CD14-positive monocyte (primary cell): ENCODE data around the gene CEACAM4. TPM values are rescaled to one million over a fixed set of nuclear protein-coding genes. Genes with fewer than 3 reads are reported as not detected.
"Not testable (repeated sequence)": the region's sequence is repeated elsewhere in the genome, so short reads cannot be mapped to it uniquely, and the experiment has no call there.

ENCODE experiments used
- DNase-seq, 3 donors: peaks; one replicate each; pipeline ENCODE4 v3.0.0-alpha.2; 2011 to 2022
- H2AFZ ChIP-seq: 2 replicates; pipeline ENCODE4 v1.6.0; 2012; ENCODE audit warnings: mild to moderate bottlenecking, low read depth, low read length, inconsistent platforms; ENCODE audit not compliant: insufficient read depth, poor library complexity, severe bottlenecking
- H3K27ac ChIP-seq, 2 donors: 1 replicate in 1 of 2; 2 replicates in 1 of 2; pipeline ENCODE4 v1.5.1; 2012 to 2013; ENCODE audit warnings: low read length in 2 of 2, control low read depth in 1 of 2, inconsistent platforms in 1 of 2, low read depth in 1 of 2, mild to moderate bottlenecking in 1 of 2
- H3K27me3 ChIP-seq, 2 donors: one replicate each; pipeline versions ENCODE4 v1.6.0 to v1.6.1; 2011 to 2013; ENCODE audit warnings: low read length in 2 of 2; ENCODE audit not compliant: control insufficient read depth in 2 of 2, insufficient read depth in 2 of 2
- H3K36me3 ChIP-seq, 2 donors: replicated peaks in 1 of 2; 1 replicate in 1 of 2; 2 replicates in 1 of 2; pipeline versions ENCODE4 v1.5.1 to v1.6.1; 2012 to 2013; ENCODE audit warnings: low read length in 2 of 2, control low read depth in 1 of 2, inconsistent platforms in 1 of 2, mild to moderate bottlenecking in 1 of 2; ENCODE audit not compliant: insufficient read depth in 2 of 2, control insufficient read depth in 1 of 2
- H3K4me1 ChIP-seq, 2 donors: 1 replicate in 1 of 2; 2 replicates in 1 of 2; pipeline versions ENCODE4 v1.5.1 to v1.6.1; 2012 to 2013; ENCODE audit warnings: low read length in 2 of 2, control low read depth in 1 of 2, inconsistent platforms in 1 of 2, mild to moderate bottlenecking in 1 of 2, moderate library complexity in 1 of 2; ENCODE audit not compliant: insufficient read depth in 2 of 2, control insufficient read depth in 1 of 2
- H3K4me2 ChIP-seq: replicated peaks from 2 replicates; pipeline ENCODE3; 2012; ENCODE audit warnings: low read length, moderate library complexity, mild to moderate bottlenecking; ENCODE audit not compliant: poor library complexity, severe bottlenecking; ENCODE audit errors: extremely low read depth
- H3K4me3 ChIP-seq, 3 experiments: fragments of 200-600 bp in 1 of 3; sonication (generic) in 1 of 3; replicated peaks in 1 of 3; 1 replicate in 2 of 3; 2 replicates in 1 of 3; pipeline ENCODE4 v1.5.1; 2011 to 2013; ENCODE audit warnings: low read length in 3 of 3, mild to moderate bottlenecking in 3 of 3, control low read depth in 2 of 3, low read depth in 2 of 3, inconsistent platforms in 1 of 3, moderate library complexity in 1 of 3
- H3K79me2 ChIP-seq: 2 replicates; pipeline ENCODE4 v1.6.0; 2012; ENCODE audit warnings: mild to moderate bottlenecking, control low read depth, inconsistent platforms, low read length, moderate library complexity; ENCODE audit not compliant: insufficient read depth
- H3K9ac ChIP-seq: 2 replicates; pipeline ENCODE4 v1.6.0; 2017; ENCODE audit warnings: low read length, mild to moderate bottlenecking; ENCODE audit not compliant: insufficient read depth, poor library complexity, severe bottlenecking
- H3K9me3 ChIP-seq, 2 donors: replicated peaks in 1 of 2; 1 replicate in 1 of 2; 2 replicates in 1 of 2; pipeline versions ENCODE4 v1.5.1 to v1.6.1; 2012 to 2013; ENCODE audit warnings: low read length in 2 of 2, control low read depth in 1 of 2; ENCODE audit not compliant: control insufficient read depth in 1 of 2, insufficient read depth in 1 of 2
- H4K20me1 ChIP-seq: 2 replicates; pipeline ENCODE4 v1.6.0; 2012; ENCODE audit warnings: mild to moderate bottlenecking, low read length, control low read depth, moderate library complexity; ENCODE audit not compliant: insufficient read depth
- H3K27ac Mint-ChIP-seq, 7 donors: one replicate each; pipeline ENCODE4 v1.8.0; 2020; ENCODE audit warnings: mild to moderate bottlenecking in 7 of 7, mixed read lengths in 7 of 7, moderate library complexity in 6 of 7, inconsistent platforms in 2 of 7
- H3K27me3 Mint-ChIP-seq, 3 donors: one replicate each; pipeline ENCODE4 v1.8.0; 2021 to 2022; ENCODE audit warnings: low read depth in 3 of 3, mild to moderate bottlenecking in 3 of 3, mixed read lengths in 3 of 3, moderate library complexity in 3 of 3, inconsistent platforms in 1 of 3
- H3K36me3 Mint-ChIP-seq, 2 donors: one replicate each; pipeline ENCODE4 v1.8.0; 2020; ENCODE audit warnings: mixed read lengths in 2 of 2, inconsistent platforms in 1 of 2, mild to moderate bottlenecking in 1 of 2
- H3K4me1 Mint-ChIP-seq: one replicate; pipeline ENCODE4 v1.8.0; 2020; ENCODE audit warnings: mild to moderate bottlenecking, mixed read lengths
- H3K4me3 Mint-ChIP-seq, 2 donors: one replicate each; pipeline ENCODE4 v1.8.0; 2020; ENCODE audit warnings: mild to moderate bottlenecking in 2 of 2, mixed read lengths in 2 of 2, moderate library complexity in 1 of 2
- H3K9me3 Mint-ChIP-seq, 7 donors: one replicate each; pipeline ENCODE4 v1.8.0; 2020 to 2022; ENCODE audit warnings: mixed read lengths in 7 of 7, mild to moderate bottlenecking in 6 of 7, moderate library complexity in 6 of 7, inconsistent platforms in 2 of 7
- WGBS: methylation state at CpG from one replicate; pipeline ENCODE4 v1.1.5; 2013; ENCODE audit warnings: missing lambda C conversion rate; ENCODE audit not compliant: insufficient coverage; 5-methylcytosine and 5-hydroxymethylcytosine counted together
- intact Hi-C, 2 donors: fragments of 100-400 bp; cut with micrococcal nuclease; formaldehyde crosslinking; loops; one replicate each; pipeline versions ENCODE4 v1.15.0 to v1.15.1; 2023
- polyA plus RNA-seq, 3 donors: library from polyadenylated mRNA; depleted of rRNA in 1 of 3; unstranded in 2 of 3; stranded (reverse) in 1 of 3; fragments of 300-500 nt in 2 of 3; fragments of >200 nt in 1 of 3; fragmentation: Illumina TruSeq in 2 of 3; gene quantifications; 1 replicate in 2 of 3; 2 replicates in 1 of 3; pipeline ENCODE4 v1.2.3, GENCODE V29; 2012 to 2021
- TF ChIP-seq, protein P1 (sequence below): fragments of 200-600 bp; IDR thresholded peaks from one replicate; pipeline ENCODE4 v1.8.0; 2022; ENCODE audit warnings: antibody characterized with exemption, mild to moderate bottlenecking

Gene CEACAM4
- polyA plus RNA-seq, 3 donors, result 23.1 to 40.7 (median 27.5) TPM

- H3K4me3 Mint-ChIP-seq, result no peak overlapping the region
- WGBS, result 80% methylated on average over 1 of the region's 2 CpGs
- H3K9me3 Mint-ChIP-seq, result peaks cover 17 to 49% (median 37%) of the 10 kb centered on the region in 7 donors
- no peak for DNase-seq
- H3K27me3 Mint-ChIP-seq, result peaks cover 6 to 42% (median 15%) of the 10 kb centered on the region in 3 donors
- H3K27me3 ChIP-seq, result peaks cover 12% of the 10 kb centered on the region in 2 donors
- no peaks in the 10 kb centered on the region for H3K4me1 Mint-ChIP-seq
- no peaks in the 10 kb centered on the region for H3K36me3 Mint-ChIP-seq
- no peaks in the 10 kb centered on the region for H3K36me3 ChIP-seq
- TF ChIP-seq, protein P1, sequence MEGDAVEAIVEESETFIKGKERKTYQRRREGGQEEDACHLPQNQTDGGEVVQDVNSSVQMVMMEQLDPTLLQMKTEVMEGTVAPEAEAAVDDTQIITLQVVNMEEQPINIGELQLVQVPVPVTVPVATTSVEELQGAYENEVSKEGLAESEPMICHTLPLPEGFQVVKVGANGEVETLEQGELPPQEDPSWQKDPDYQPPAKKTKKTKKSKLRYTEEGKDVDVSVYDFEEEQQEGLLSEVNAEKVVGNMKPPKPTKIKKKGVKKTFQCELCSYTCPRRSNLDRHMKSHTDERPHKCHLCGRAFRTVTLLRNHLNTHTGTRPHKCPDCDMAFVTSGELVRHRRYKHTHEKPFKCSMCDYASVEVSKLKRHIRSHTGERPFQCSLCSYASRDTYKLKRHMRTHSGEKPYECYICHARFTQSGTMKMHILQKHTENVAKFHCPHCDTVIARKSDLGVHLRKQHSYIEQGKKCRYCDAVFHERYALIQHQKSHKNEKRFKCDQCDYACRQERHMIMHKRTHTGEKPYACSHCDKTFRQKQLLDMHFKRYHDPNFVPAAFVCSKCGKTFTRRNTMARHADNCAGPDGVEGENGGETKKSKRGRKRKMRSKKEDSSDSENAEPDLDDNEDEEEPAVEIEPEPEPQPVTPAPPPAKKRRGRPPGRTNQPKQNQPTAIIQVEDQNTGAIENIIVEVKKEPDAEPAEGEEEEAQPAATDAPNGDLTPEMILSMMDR, result no peak
- no peak overlapping the region for H2AFZ ChIP-seq
- H3K9me3 ChIP-seq, result peaks cover 17 to 39% of the 10 kb centered on the region in 2 donors
- no peak overlapping the region for H3K4me3 ChIP-seq
- intact Hi-C loops, result no loop called here
- H3K27ac ChIP-seq, result no peak overlapping the region
- no peaks in the 10 kb centered on the region for H3K79me2 ChIP-seq
- H4K20me1 ChIP-seq, result no peaks in the 10 kb centered on the region
- H3K27ac Mint-ChIP-seq, result no peak overlapping the region
- H3K4me2 ChIP-seq, result no peak overlapping the region
- H3K4me1 ChIP-seq, result no peaks in the 10 kb centered on the region
- no peak overlapping the region for H3K9ac ChIP-seq
These were observed 39.2 kb upstream of the CEACAM4 start for GRCh38 chr19:41666075-41666474.

DNA sequence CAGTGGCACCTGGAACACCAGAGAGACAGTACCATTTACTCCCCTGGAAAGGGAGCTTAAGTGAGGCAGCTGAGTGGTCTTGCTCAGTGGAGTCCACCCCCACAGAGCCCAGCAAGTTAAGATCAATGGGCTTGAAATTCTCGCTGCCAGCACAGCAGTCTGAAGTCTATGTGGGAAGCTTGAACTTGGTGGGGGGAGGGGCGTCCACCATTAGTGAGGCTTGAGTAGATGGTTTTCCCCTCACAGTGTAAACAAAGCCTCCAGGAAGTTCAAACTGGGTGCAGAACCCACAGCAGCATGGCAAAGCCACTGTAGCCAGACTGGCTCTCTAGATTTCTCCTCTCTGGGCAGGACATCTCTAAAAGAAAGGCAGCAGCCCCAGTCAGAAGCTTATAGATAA, 30.3 kb upstream of the CEACAM4 start:
- no peak for DNase-seq
- peaks cover 31 to 43% of the 10 kb centered on the region in 2 donors for H3K27me3 ChIP-seq
- no peaks in the 10 kb centered on the region for H3K79me2 ChIP-seq
- H3K27ac ChIP-seq, result no peak overlapping the region
- no peak overlapping the region for H3K4me3 Mint-ChIP-seq
- no peak overlapping the region for H3K4me2 ChIP-seq
- intact Hi-C loops, result no loop called here
- H3K36me3 ChIP-seq, result no peaks in the 10 kb centered on the region
- H2AFZ ChIP-seq, result no peak overlapping the region
- no peak overlapping the region for H3K9ac ChIP-seq
- no peaks in the 10 kb centered on the region for H3K4me1 ChIP-seq
- no peak overlapping the region for H3K27ac Mint-ChIP-seq
- no peaks in the 10 kb centered on the region for H4K20me1 ChIP-seq
- H3K4me3 ChIP-seq, result no peak overlapping the region
- H3K4me1 Mint-ChIP-seq, result no peaks in the 10 kb centered on the region
- H3K9me3 Mint-ChIP-seq, result peaks cover 3 to 23% (median 9%) of the 10 kb centered on the region in 7 donors
- no peaks in the 10 kb centered on the region for H3K9me3 ChIP-seq
- WGBS, result no CpG with 5 or more reads among the region's 2 CpGs
- TF ChIP-seq, protein P1, result no peak
- peaks cover 36 to 88% (median 59%) of the 10 kb centered on the region in 3 donors for H3K27me3 Mint-ChIP-seq
- no peaks in the 10 kb centered on the region for H3K36me3 Mint-ChIP-seq

- H3K79me2 ChIP-seq, H3K4me1 ChIP-seq, H3K4me2 ChIP-seq, H2AFZ ChIP-seq, H3K9me3 ChIP-seq, H3K4me3 Mint-ChIP-seq, H3K36me3 Mint-ChIP-seq, H3K27ac Mint-ChIP-seq, DNase-seq, H3K4me1 Mint-ChIP-seq, H3K36me3 ChIP-seq, intact Hi-C loops, H3K9ac ChIP-seq, H3K4me3 ChIP-seq, H4K20me1 ChIP-seq, H3K27ac ChIP-seq: not testable (repeated sequence)
- Mint-ChIP-seq H3K9me3 (peaks cover 3 to 23% (median 6%) of the 10 kb centered on the region in 7 donors), H3K27me3 (peaks cover 40 to 87% (median 59%) of the 10 kb centered on the region in 3 donors)
- 90% methylated on average over 1 of the region's 2 CpGs for WGBS
- H3K27me3 ChIP-seq, result peaks cover 34 to 47% of the 10 kb centered on the region in 2 donors
These were observed 29.9 kb upstream of the CEACAM4 start for GRCh38 chr19:41656756-41657155.
